H9 (cell line): Measurements from ENCODE around the gene MRPL39. TPM values are rescaled to one million over a fixed set of nuclear protein-coding genes. Genes with fewer than 3 reads are reported as not detected.

Source experiments
- DNase-seq: peaks from one replicate; pipeline ENCODE4 v3.0.0-alpha.2; 2017
- H2AFZ ChIP-seq: one replicate; pipeline ENCODE4 v1.6.1; 2013; ENCODE audit warnings: mild to moderate bottlenecking, low read length, control low read depth, moderate library complexity
- H2AK5ac ChIP-seq: 2 replicates; pipeline ENCODE4 v1.6.1; 2013; ENCODE audit warnings: low read length, control low read depth, mixed read lengths; ENCODE audit not compliant: insufficient read length
- H2BK120ac ChIP-seq: one replicate; pipeline ENCODE4 v1.6.1; 2013; ENCODE audit warnings: low read depth, mild to moderate bottlenecking, low read length, control low read depth, inconsistent platforms; ENCODE audit not compliant: poor library complexity, severe bottlenecking
- H2BK12ac ChIP-seq: 2 replicates; pipeline ENCODE4 v1.6.1; 2013; ENCODE audit warnings: low read length, control low read depth, mixed read lengths, low read depth; ENCODE audit not compliant: insufficient read length
- H2BK15ac ChIP-seq: 2 replicates; pipeline ENCODE4 v1.6.1; 2013; ENCODE audit warnings: low read depth, low read length, control low read depth
- H2BK20ac ChIP-seq: one replicate; pipeline ENCODE4 v1.6.1; 2013; ENCODE audit warnings: low read depth, mild to moderate bottlenecking, low read length, control low read depth, inconsistent platforms; ENCODE audit not compliant: poor library complexity, severe bottlenecking
- H2BK5ac ChIP-seq: 2 replicates; pipeline ENCODE4 v1.6.1; 2013; ENCODE audit warnings: low read length, control low read depth, mixed read lengths; ENCODE audit not compliant: insufficient read length
- H3K14ac ChIP-seq: 2 replicates; pipeline ENCODE4 v1.6.1; 2013; ENCODE audit warnings: low read length, control low read depth; ENCODE audit not compliant: insufficient read depth
- H3K18ac ChIP-seq: 2 replicates; pipeline ENCODE4 v1.6.1; 2013; ENCODE audit warnings: low read depth, mild to moderate bottlenecking, mixed read lengths, low read length, control low read depth; ENCODE audit not compliant: insufficient read length
- H3K23ac ChIP-seq: 2 replicates; pipeline ENCODE4 v1.6.1; 2013; ENCODE audit warnings: low read length, control low read depth, mixed read lengths, low read depth; ENCODE audit not compliant: insufficient read length
- H3K23me2 ChIP-seq: 2 replicates; pipeline ENCODE4 v1.6.1; 2013; ENCODE audit warnings: low read depth, mild to moderate bottlenecking, mixed read lengths, low read length, control low read depth; ENCODE audit not compliant: insufficient read length, poor library complexity, severe bottlenecking
- H3K27ac ChIP-seq: 2 replicates; pipeline ENCODE4 v1.5.1; 2013; ENCODE audit warnings: low read length, control low read depth, mixed read lengths, low read depth; ENCODE audit not compliant: insufficient read length
- H3K27me3 ChIP-seq: 2 replicates; pipeline ENCODE4 v1.6.1; 2013; ENCODE audit warnings: low read length, control low read depth, inconsistent platforms; ENCODE audit not compliant: insufficient read depth
- H3K4ac ChIP-seq: 2 replicates; pipeline ENCODE4 v1.6.1; 2013; ENCODE audit warnings: low read depth, mild to moderate bottlenecking, control low read depth, inconsistent platforms, low read length, moderate library complexity
- H3K4me1 ChIP-seq: 2 replicates; pipeline ENCODE4 v1.6.1; 2013; ENCODE audit warnings: low read length, control low read depth, inconsistent platforms; ENCODE audit not compliant: insufficient read depth
- H3K4me2 ChIP-seq: 2 replicates; pipeline ENCODE4 v1.6.1; 2013; ENCODE audit warnings: low read length, control low read depth, mixed read lengths; ENCODE audit not compliant: insufficient read length, insufficient read depth
- H3K56ac ChIP-seq: 2 replicates; pipeline ENCODE4 v1.6.1; 2013; ENCODE audit warnings: low read depth, mild to moderate bottlenecking, mixed read lengths, low read length, control low read depth; ENCODE audit not compliant: insufficient read length
- H3K79me1 ChIP-seq: 2 replicates; pipeline ENCODE4 v1.6.1; 2013; ENCODE audit warnings: low read depth, mild to moderate bottlenecking, moderate library complexity, low read length, control low read depth, inconsistent platforms; ENCODE audit not compliant: insufficient read depth, poor library complexity, severe bottlenecking
- H3K79me2 ChIP-seq: 2 replicates; pipeline ENCODE4 v1.6.1; 2013; ENCODE audit warnings: low read length, control low read depth, inconsistent platforms; ENCODE audit not compliant: insufficient read depth
- H3K9ac ChIP-seq: 2 replicates; pipeline ENCODE4 v1.6.1; 2013; ENCODE audit warnings: low read length, control low read depth, mixed read lengths; ENCODE audit not compliant: insufficient read length; ENCODE audit errors: extremely low read depth
- H3K9me3 ChIP-seq: one replicate; pipeline ENCODE4 v1.6.1; 2013; ENCODE audit warnings: low read depth, low read length, inconsistent platforms; ENCODE audit not compliant: control insufficient read depth
- H3T11ph ChIP-seq: one replicate; pipeline ENCODE4 v1.6.1; 2013; ENCODE audit warnings: mild to moderate bottlenecking, low read length, control low read depth, inconsistent platforms
- H4K20me1 ChIP-seq: one replicate; pipeline ENCODE4 v1.6.1; 2013; ENCODE audit not compliant: control insufficient read depth, insufficient read length, insufficient read depth
- H4K5ac ChIP-seq: 2 replicates; pipeline ENCODE4 v1.6.1; 2013; ENCODE audit warnings: low read depth, mild to moderate bottlenecking, mixed read lengths, low read length, control low read depth; ENCODE audit not compliant: insufficient read length
- H4K8ac ChIP-seq: replicated peaks from 2 replicates; pipeline ENCODE4 v1.6.1; 2013; ENCODE audit warnings: low read length, control low read depth, mixed read lengths, low read depth; ENCODE audit not compliant: insufficient read length
- H4K91ac ChIP-seq: 2 replicates; pipeline ENCODE4 v1.6.1; 2013; ENCODE audit warnings: low read depth, mild to moderate bottlenecking, moderate library complexity, mixed read lengths, low read length, control low read depth; ENCODE audit not compliant: insufficient read length
- H3K27ac Mint-ChIP-seq, 3 experiments: 2 replicates in 2 of 3; 3 replicates in 1 of 3; pipeline ENCODE4 v1.8.0; 2020 to 2021; ENCODE audit warnings: mixed read lengths in 3 of 3, mild to moderate bottlenecking in 1 of 3, moderate library complexity in 1 of 3
- H3K27me3 Mint-ChIP-seq: 2 replicates; pipeline ENCODE4 v1.8.0; 2021; ENCODE audit warnings: low read depth, mild to moderate bottlenecking, moderate library complexity, mixed read lengths
- H3K36me3 Mint-ChIP-seq, 3 experiments: 2 replicates in 2 of 3; 3 replicates in 1 of 3; pipeline ENCODE4 v1.8.0; 2020 to 2021; ENCODE audit warnings: low read depth in 3 of 3, mixed read lengths in 3 of 3; ENCODE audit not compliant: insufficient read depth in 1 of 3
- H3K4me1 Mint-ChIP-seq, 2 experiments: 2 replicates each; pipeline ENCODE4 v1.8.0; 2020; ENCODE audit warnings: mixed read lengths in 2 of 2
- H3K4me3 Mint-ChIP-seq, 2 experiments: 2 replicates in 1 of 2; 3 replicates in 1 of 2; pipeline ENCODE4 v1.8.0; 2020 to 2021; ENCODE audit warnings: mild to moderate bottlenecking in 2 of 2, mixed read lengths in 2 of 2, moderate library complexity in 1 of 2
- H3K9me3 Mint-ChIP-seq, 2 experiments: 2 replicates in 1 of 2; 3 replicates in 1 of 2; pipeline ENCODE4 v1.8.0; 2020; ENCODE audit warnings: mild to moderate bottlenecking in 2 of 2, mixed read lengths in 2 of 2, moderate library complexity in 1 of 2
- WGBS: extraction: QIAGEN DNeasy Blood & Tissue Kit; methylation state at CpG from one replicate; pipeline ENCODE4 v1.1.7; 2013; ENCODE audit warnings: missing lambda C conversion rate, low lambda C conversion rate, mixed read lengths; ENCODE audit not compliant: insufficient read length; ENCODE audit errors: extremely low coverage; 5-methylcytosine and 5-hydroxymethylcytosine counted together
- total RNA-seq: library from RNA; stranded (reverse); gene quantifications from 2 replicates; pipeline ENCODE4 v1.2.1, GENCODE V29; 2021
- TF ChIP-seq, protein P1 (sequence below): fragments of 200-600 bp; sonication (generic); conservative IDR thresholded peaks from 3 replicates; pipeline ENCODE4 v1.8.0; 2021; ENCODE audit warnings: antibody characterized with exemption, mild to moderate bottlenecking

Gene MRPL39
- total RNA-seq, 1 experiment from 2014 or later = 58.8 TPM

DNA sequence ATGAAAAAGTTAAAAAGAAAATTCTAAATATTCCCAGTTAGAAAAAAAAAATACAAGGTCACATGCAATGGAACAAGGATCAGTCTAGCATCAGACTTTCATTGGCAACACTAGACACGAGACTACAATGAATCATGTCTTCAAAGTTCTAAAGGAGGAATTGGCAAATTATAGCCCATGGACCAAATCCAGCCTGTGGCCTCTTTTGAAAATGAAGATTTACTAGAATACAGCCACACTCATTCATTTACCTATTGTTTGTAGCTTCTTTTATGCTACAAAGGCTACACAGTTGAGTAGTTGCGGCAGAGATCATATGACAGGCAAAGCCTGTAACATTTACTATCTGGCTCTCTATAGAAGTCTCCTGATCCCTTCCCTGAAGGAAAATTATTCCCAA is 71.4 kb downstream of the MRPL39 start:
- no peak for DNase-seq
- Histone ChIP-seq H3K79me1 (no peaks in the 10 kb centered on the region), H3K9ac (no peak overlapping the region), H3K27ac (no peak overlapping the region), H3K4me1 (0 out of 2 replicates have a peak, but pooled peaks cover 2% of the 10 kb centered on the region), H3K23me2 (no peaks in the 10 kb centered on the region), H2BK12ac (no peak overlapping the region), H2AK5ac (no peak overlapping the region), H2AFZ (no peak overlapping the region), H4K20me1 (no peaks in the 10 kb centered on the region), H4K5ac (no peak overlapping the region), H2BK120ac (no peak overlapping the region), H3K14ac (no peak overlapping the region), H3K23ac (no peak overlapping the region), H3K79me2 (no peaks in the 10 kb centered on the region), H4K8ac (no peak overlapping the region), H3K4ac (no peak overlapping the region), H3K9me3 (no peaks in the 10 kb centered on the region), H3K4me2 (no peak overlapping the region), H3K18ac (no peak overlapping the region), H3K27me3 (no peaks in the 10 kb centered on the region), H3K56ac (no peak overlapping the region), H2BK15ac (no peak overlapping the region), H3T11ph (no peak overlapping the region), H2BK20ac (no peak overlapping the region), H2BK5ac (no peak overlapping the region), H4K91ac (no peak overlapping the region)
- Mint-ChIP-seq H3K27me3 (no peaks in the 10 kb centered on the region), H3K36me3 (peaks cover 0 to 8% (median 0%) of the 10 kb centered on the region in 3 experiments; a peak in 2 of 7 replicates), H3K27ac (no peak overlapping the region), H3K4me3 (no peak overlapping the region), H3K9me3 (peaks cover 10 to 13% of the 10 kb centered on the region in 2 experiments; a peak in 4 of 5 replicates), H3K4me1 (peaks cover 10 to 11% of the 10 kb centered on the region in 2 experiments)
- WGBS = no CpG with 5 or more reads among the region's 2 CpGs
- TF ChIP-seq, protein P1, sequence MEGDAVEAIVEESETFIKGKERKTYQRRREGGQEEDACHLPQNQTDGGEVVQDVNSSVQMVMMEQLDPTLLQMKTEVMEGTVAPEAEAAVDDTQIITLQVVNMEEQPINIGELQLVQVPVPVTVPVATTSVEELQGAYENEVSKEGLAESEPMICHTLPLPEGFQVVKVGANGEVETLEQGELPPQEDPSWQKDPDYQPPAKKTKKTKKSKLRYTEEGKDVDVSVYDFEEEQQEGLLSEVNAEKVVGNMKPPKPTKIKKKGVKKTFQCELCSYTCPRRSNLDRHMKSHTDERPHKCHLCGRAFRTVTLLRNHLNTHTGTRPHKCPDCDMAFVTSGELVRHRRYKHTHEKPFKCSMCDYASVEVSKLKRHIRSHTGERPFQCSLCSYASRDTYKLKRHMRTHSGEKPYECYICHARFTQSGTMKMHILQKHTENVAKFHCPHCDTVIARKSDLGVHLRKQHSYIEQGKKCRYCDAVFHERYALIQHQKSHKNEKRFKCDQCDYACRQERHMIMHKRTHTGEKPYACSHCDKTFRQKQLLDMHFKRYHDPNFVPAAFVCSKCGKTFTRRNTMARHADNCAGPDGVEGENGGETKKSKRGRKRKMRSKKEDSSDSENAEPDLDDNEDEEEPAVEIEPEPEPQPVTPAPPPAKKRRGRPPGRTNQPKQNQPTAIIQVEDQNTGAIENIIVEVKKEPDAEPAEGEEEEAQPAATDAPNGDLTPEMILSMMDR = no peak

Other genes starting within 250 kb of the MRPL39 start
- gene JAM2, start 31.8 kb upstream of the MRPL39 start, total RNA-seq = 2.0 and 2.6 TPM in 2 replicates
- 139 and 143 TPM in 2 replicates for gene ATP5PF, start 127.4 kb upstream of the MRPL39 start, total RNA-seq
- 20.4 and 22.5 TPM in 2 replicates for gene GABPA, start 127.5 kb upstream of the MRPL39 start, total RNA-seq